GM12878 (cell line): ENCODE data around the gene UBB. TPM values are rescaled to one million over a fixed set of nuclear protein-coding genes. Genes with fewer than 3 reads are reported as not detected.

ENCODE experiments used
- BACH1 ChIP-seq: fragments of 450-650 bp; IDR thresholded peaks from 2 replicates; pipeline ENCODE4 v1.6.1; 2017; ENCODE audit warnings: mild to moderate bottlenecking, borderline replicate concordance
- DPF2 ChIP-seq: fragments of 450-650 bp; IDR thresholded peaks from 2 replicates; pipeline ENCODE4 v1.6.1; 2017; ENCODE audit warnings: mild to moderate bottlenecking
- E2F4 ChIP-seq: IDR thresholded peaks from 2 replicates; pipeline ENCODE4 v1.6.1; 2012; ENCODE audit warnings: low read depth, low read length, improper control_type of control experiment
- ESRRA ChIP-seq: IDR thresholded peaks from 2 replicates; pipeline ENCODE4 v1.6.1; 2012; ENCODE audit warnings: mild to moderate bottlenecking, low read length, improper control_type of control experiment
- GATAD2B ChIP-seq: fragments of 450-650 bp; conservative IDR thresholded peaks from 2 replicates; pipeline ENCODE4 v1.6.1; 2017; ENCODE audit warnings: low read depth, mild to moderate bottlenecking, moderate library complexity
- IRF3 ChIP-seq: fragments of 450-650 bp; IDR thresholded peaks from 2 replicates; pipeline ENCODE4 v1.6.1; 2014; ENCODE audit warnings: mild to moderate bottlenecking
- IRF5 ChIP-seq: fragments of 450-650 bp; IDR thresholded peaks from 2 replicates; pipeline ENCODE4 v1.6.1; 2017; ENCODE audit warnings: borderline replicate concordance
- MTA2 ChIP-seq: fragments of 450-650 bp; IDR thresholded peaks from 2 replicates; pipeline ENCODE4 v1.6.1; 2016; ENCODE audit warnings: low read depth, mild to moderate bottlenecking, moderate library complexity
- MTA3 ChIP-seq: IDR thresholded peaks from 2 replicates; pipeline ENCODE4 v1.6.1; 2012; ENCODE audit warnings: low read length, inconsistent platforms, borderline replicate concordance
- NBN ChIP-seq: fragments of 450-650 bp; IDR thresholded peaks from 2 replicates; pipeline ENCODE4 v1.6.1; 2016
- NR2C2 ChIP-seq: IDR thresholded peaks from 2 replicates; pipeline ENCODE4 v1.6.1; 2011; ENCODE audit warnings: borderline replicate concordance, low read depth; ENCODE audit not compliant: control insufficient read depth, insufficient read length
- RELA ChIP-seq: fragments of 450-650 bp; IDR thresholded peaks from 2 replicates; pipeline ENCODE4 v1.8.0; 2014; ENCODE audit warnings: borderline replicate concordance; ENCODE audit not compliant: partially characterized antibody
- SIN3A ChIP-seq: IDR thresholded peaks from 2 replicates; pipeline ENCODE4 v1.6.1; 2012; ENCODE audit warnings: low read depth, low read length, improper control_type of control experiment
- SMAD5 ChIP-seq: IDR thresholded peaks from 2 replicates; pipeline ENCODE4 v1.6.1; 2016; ENCODE audit warnings: antibody characterized with exemption, low read depth
- ZNF24 ChIP-seq: fragments of 450-650 bp; IDR thresholded peaks from 2 replicates; pipeline ENCODE4 v1.6.1; 2017; ENCODE audit warnings: antibody characterized with exemption, mild to moderate bottlenecking
- ZNF274 ChIP-seq: IDR thresholded peaks from one replicate; pipeline ENCODE4 v1.8.0; 2011; ENCODE audit not compliant: insufficient read length, insufficient read depth
- polyA plus RNA-seq, 11 experiments: library from polyadenylated mRNA; depleted of rRNA in 4 of 11; unstranded in 6 of 11; stranded (reverse) in 5 of 11; fragments of >200 nt; fragmentation: Nextera tagmentation in 4 of 11; fragmentation: Illumina TruSeq in 1 of 11; extraction: Ambion mirVana in 4 of 11; extraction: Trizol in 1 of 11; gene quantifications; 1 replicate in 1 of 11; 2 replicates in 10 of 11; pipeline versions ENCODE4 v1.2.1 to v1.2.3, GENCODE V29; 2011 to 2016; ENCODE audit warnings: inconsistent platforms in 2 of 11, missing spikeins in 2 of 11, low read depth in 1 of 11
- total RNA-seq, 4 experiments: library from RNA; depleted of rRNA in 3 of 4; stranded (reverse); fragments of >200 nt in 3 of 4; fragmentation: Illumina TruSeq in 1 of 4; extraction: Trizol in 1 of 4; gene quantifications; 2 replicates each; pipeline versions ENCODE4 v1.2.1 to v1.2.3, GENCODE V29; 2013 to 2021
- TF ChIP-seq, protein P1 (sequence below): fragments of 450-650 bp; formaldehyde crosslinking; IDR thresholded peaks from 2 replicates; pipeline ENCODE4 v1.5.0; 2022; ENCODE audit warnings: mild to moderate bottlenecking, missing genetic modification characterization
- TF ChIP-seq, protein P2 (sequence below): fragments of 450-650 bp; IDR thresholded peaks from 2 replicates; pipeline ENCODE4 v1.6.1; 2016; ENCODE audit warnings: mild to moderate bottlenecking
- TF ChIP-seq, protein P3 (sequence below): fragments of 150-350 bp; IDR thresholded peaks from 2 replicates; pipeline ENCODE4 v1.6.1; 2016; ENCODE audit warnings: low read depth, low read length

The UBB gene
- total and polyA plus RNA-seq, 10 of the 15 experiments (the other 5 are each of a cell fraction or from before 2014, with no cell fraction given), result 1,133 to 4,246 (median 2,099) TPM

DNA sequence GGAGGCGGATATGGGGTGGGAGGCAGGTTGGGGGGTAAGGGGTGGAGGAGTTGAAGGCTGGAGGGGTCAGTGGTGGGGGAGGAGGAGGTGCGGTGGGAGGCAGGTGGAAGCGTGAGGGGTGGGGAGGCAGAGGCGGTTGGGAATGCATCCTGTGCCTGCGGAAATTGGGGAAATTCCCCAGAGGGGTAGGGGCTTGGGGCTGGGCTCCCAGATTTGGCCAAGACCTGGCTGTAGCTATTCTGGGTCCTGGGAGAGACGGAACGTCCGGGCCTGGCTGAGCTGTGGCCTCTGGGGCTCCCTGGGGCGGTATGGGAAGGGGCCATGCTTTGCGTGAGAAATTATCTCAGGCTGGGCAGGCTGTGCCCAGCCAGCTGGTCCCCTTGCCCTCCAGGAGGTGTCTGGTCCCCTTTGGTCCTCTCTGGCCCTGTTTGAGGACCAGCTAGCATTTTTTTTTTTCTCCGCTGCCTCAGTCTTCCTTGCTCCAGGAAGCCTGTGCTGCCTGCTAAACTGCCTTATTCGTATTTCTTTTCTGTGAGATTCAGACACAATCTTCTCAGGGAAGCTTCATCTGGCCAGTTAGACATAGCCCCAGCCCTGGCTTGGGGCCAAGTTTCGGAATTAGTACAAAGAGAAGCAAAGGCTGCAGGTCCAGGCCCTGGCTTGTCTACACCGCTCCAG lies 27.2 kb downstream of the UBB start (continued):
- TF ChIP-seq, protein P1, sequence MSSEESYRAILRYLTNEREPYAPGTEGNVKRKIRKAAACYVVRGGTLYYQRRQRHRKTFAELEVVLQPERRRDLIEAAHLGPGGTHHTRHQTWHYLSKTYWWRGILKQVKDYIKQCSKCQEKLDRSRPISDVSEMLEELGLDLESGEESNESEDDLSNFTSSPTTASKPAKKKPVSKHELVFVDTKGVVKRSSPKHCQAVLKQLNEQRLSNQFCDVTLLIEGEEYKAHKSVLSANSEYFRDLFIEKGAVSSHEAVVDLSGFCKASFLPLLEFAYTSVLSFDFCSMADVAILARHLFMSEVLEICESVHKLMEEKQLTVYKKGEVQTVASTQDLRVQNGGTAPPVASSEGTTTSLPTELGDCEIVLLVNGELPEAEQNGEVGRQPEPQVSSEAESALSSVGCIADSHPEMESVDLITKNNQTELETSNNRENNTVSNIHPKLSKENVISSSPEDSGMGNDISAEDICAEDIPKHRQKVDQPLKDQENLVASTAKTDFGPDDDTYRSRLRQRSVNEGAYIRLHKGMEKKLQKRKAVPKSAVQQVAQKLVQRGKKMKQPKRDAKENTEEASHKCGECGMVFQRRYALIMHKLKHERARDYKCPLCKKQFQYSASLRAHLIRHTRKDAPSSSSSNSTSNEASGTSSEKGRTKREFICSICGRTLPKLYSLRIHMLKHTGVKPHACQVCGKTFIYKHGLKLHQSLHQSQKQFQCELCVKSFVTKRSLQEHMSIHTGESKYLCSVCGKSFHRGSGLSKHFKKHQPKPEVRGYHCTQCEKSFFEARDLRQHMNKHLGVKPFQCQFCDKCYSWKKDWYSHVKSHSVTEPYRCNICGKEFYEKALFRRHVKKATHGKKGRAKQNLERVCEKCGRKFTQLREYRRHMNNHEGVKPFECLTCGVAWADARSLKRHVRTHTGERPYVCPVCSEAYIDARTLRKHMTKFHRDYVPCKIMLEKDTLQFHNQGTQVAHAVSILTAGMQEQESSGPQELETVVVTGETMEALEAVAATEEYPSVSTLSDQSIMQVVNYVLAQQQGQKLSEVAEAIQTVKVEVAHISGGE (CRISPR knock-in tag), result no peak
- TF ChIP-seq ESRRA (no peak), BACH1 (peak; percentile 57), IRF3 (no peak), SMAD5 (no peak), RELA (peak; percentile 51), NR2C2 (no peak), NBN (peak; percentile 83; the same call in 1 of the 2 replicates), DPF2 (no peak; the same call in 1 of the 2 replicates), ZNF274 (no peak), GATAD2B (peak; percentile 100), MTA2 (0 out of 2 replicates have a peak, but pooled peaks have one; percentile 14), E2F4 (no peak), MTA3 (no peak), ZNF24 (peak; percentile 18; the same call in 1 of the 2 replicates), IRF5 (no peak), SIN3A (no peak)
- TF ChIP-seq, protein P2, sequence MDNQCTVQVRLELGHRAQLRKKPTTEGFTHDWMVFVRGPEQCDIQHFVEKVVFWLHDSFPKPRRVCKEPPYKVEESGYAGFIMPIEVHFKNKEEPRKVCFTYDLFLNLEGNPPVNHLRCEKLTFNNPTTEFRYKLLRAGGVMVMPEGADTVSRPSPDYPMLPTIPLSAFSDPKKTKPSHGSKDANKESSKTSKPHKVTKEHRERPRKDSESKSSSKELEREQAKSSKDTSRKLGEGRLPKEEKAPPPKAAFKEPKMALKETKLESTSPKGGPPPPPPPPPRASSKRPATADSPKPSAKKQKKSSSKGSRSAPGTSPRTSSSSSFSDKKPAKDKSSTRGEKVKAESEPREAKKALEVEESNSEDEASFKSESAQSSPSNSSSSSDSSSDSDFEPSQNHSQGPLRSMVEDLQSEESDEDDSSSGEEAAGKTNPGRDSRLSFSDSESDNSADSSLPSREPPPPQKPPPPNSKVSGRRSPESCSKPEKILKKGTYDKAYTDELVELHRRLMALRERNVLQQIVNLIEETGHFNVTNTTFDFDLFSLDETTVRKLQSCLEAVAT, result peak; percentile 59
- TF ChIP-seq, protein P3, sequence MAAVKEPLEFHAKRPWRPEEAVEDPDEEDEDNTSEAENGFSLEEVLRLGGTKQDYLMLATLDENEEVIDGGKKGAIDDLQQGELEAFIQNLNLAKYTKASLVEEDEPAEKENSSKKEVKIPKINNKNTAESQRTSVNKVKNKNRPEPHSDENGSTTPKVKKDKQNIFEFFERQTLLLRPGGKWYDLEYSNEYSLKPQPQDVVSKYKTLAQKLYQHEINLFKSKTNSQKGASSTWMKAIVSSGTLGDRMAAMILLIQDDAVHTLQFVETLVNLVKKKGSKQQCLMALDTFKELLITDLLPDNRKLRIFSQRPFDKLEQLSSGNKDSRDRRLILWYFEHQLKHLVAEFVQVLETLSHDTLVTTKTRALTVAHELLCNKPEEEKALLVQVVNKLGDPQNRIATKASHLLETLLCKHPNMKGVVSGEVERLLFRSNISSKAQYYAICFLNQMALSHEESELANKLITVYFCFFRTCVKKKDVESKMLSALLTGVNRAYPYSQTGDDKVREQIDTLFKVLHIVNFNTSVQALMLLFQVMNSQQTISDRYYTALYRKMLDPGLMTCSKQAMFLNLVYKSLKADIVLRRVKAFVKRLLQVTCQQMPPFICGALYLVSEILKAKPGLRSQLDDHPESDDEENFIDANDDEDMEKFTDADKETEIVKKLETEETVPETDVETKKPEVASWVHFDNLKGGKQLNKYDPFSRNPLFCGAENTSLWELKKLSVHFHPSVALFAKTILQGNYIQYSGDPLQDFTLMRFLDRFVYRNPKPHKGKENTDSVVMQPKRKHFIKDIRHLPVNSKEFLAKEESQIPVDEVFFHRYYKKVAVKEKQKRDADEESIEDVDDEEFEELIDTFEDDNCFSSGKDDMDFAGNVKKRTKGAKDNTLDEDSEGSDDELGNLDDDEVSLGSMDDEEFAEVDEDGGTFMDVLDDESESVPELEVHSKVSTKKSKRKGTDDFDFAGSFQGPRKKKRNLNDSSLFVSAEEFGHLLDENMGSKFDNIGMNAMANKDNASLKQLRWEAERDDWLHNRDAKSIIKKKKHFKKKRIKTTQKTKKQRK, result no peak
